ENCODE data around the gene IRAK4. TPM values are rescaled to one million over a fixed set of nuclear protein-coding genes. Genes with fewer than 3 reads are reported as not detected.
"Not testable (repeated sequence)": the region's sequence is repeated elsewhere in the genome, so short reads cannot be mapped to it uniquely, and the experiment has no call there.

The IRAK4 gene
- polyA plus RNA-seq, 1 donor, result 20.2 TPM

- H3K36me3 ChIP-seq (ENCODE audit: control insufficient read depth, insufficient read depth, low read length), result peaks cover 16% of the 10 kb centered on the region
- 100% methylated on average over 2 of the region's 2 CpGs for WGBS (ENCODE audit: insufficient coverage, low lambda C conversion rate)
- no peak for DNase-seq
- no peaks in the 10 kb centered on the region for H3K4me1 ChIP-seq (ENCODE audit: control insufficient read depth, insufficient read depth, low read length)
- H3K4me3 ChIP-seq (ENCODE audit: low read length), result no peak overlapping the region
- no peak overlapping the region for H3K27ac ChIP-seq (ENCODE audit: low read length)
- H3K27me3 ChIP-seq (ENCODE audit: control insufficient read depth, insufficient read depth, low read length), result no peaks in the 10 kb centered on the region
- no peaks in the 10 kb centered on the region for H3K9me3 ChIP-seq (ENCODE audit: control insufficient read depth, low read depth, low read length)
Observed at GRCh38 chr12:43737646-43738045, 21.1 kb upstream of the IRAK4 start.

- no peaks in the 10 kb centered on the region for H3K9me3 ChIP-seq (ENCODE audit: control insufficient read depth, low read depth, low read length)
- no CpG with 5 or more reads among the region's 3 CpGs for WGBS (ENCODE audit: insufficient coverage, low lambda C conversion rate)
- H3K27me3 ChIP-seq (ENCODE audit: control insufficient read depth, insufficient read depth, low read length), result no peaks in the 10 kb centered on the region
- H3K36me3 ChIP-seq (ENCODE audit: control insufficient read depth, insufficient read depth, low read length), result peaks cover 22% of the 10 kb centered on the region
- H3K4me3 ChIP-seq (ENCODE audit: low read length), result no peak overlapping the region
- no peaks in the 10 kb centered on the region for H3K4me1 ChIP-seq (ENCODE audit: control insufficient read depth, insufficient read depth, low read length)
- no peak overlapping the region for H3K27ac ChIP-seq (ENCODE audit: low read length)
- no peak for DNase-seq
Observed at GRCh38 chr12:43740511-43741100, 18.1 kb upstream of the IRAK4 start.

GRCh38 chr12:43742106-43742505 lies 16.6 kb upstream of the IRAK4 start:
- no peak for DNase-seq
- H3K9me3 ChIP-seq (ENCODE audit: control insufficient read depth, low read depth, low read length), result no peaks in the 10 kb centered on the region
- H3K27me3 ChIP-seq (ENCODE audit: control insufficient read depth, insufficient read depth, low read length), result no peaks in the 10 kb centered on the region
- peaks cover 17% of the 10 kb centered on the region for H3K36me3 ChIP-seq (ENCODE audit: control insufficient read depth, insufficient read depth, low read length)
- no peak overlapping the region for H3K27ac ChIP-seq (ENCODE audit: low read length)
- no peaks in the 10 kb centered on the region for H3K4me1 ChIP-seq (ENCODE audit: control insufficient read depth, insufficient read depth, low read length)
- H3K4me3 ChIP-seq (ENCODE audit: low read length), result no peak overlapping the region

GRCh38 chr12:43744826-43745225 lies 13.9 kb upstream of the IRAK4 start:
- H3K9me3 ChIP-seq (ENCODE audit: control insufficient read depth, low read depth, low read length), result no peaks in the 10 kb centered on the region
- no peak overlapping the region for H3K4me3 ChIP-seq (ENCODE audit: low read length)
- H3K27me3 ChIP-seq (ENCODE audit: control insufficient read depth, insufficient read depth, low read length), result no peaks in the 10 kb centered on the region
- no peak for DNase-seq
- peaks cover 13% of the 10 kb centered on the region for H3K36me3 ChIP-seq (ENCODE audit: control insufficient read depth, insufficient read depth, low read length)
- no peaks in the 10 kb centered on the region for H3K4me1 ChIP-seq (ENCODE audit: control insufficient read depth, insufficient read depth, low read length)
- no peak overlapping the region for H3K27ac ChIP-seq (ENCODE audit: low read length)

- H3K9me3 ChIP-seq (ENCODE audit: control insufficient read depth, low read depth, low read length), result no peaks in the 10 kb centered on the region
Observed at GRCh38 chr12:43749016-43749415, 9.7 kb upstream of the IRAK4 start.

GRCh38 chr12:43750814-43751213 lies 7.9 kb upstream of the IRAK4 start:
- H3K9me3 ChIP-seq (ENCODE audit: control insufficient read depth, low read depth, low read length), result no peaks in the 10 kb centered on the region
- H3K27me3 ChIP-seq (ENCODE audit: control insufficient read depth, insufficient read depth, low read length), result no peaks in the 10 kb centered on the region
- H3K4me3 ChIP-seq (ENCODE audit: low read length), result no peak overlapping the region
- DNase-seq, result no peak
- WGBS (ENCODE audit: insufficient coverage, low lambda C conversion rate), result no CpG with 5 or more reads among the region's 3 CpGs
- no peaks in the 10 kb centered on the region for H3K4me1 ChIP-seq (ENCODE audit: control insufficient read depth, insufficient read depth, low read length)
- peaks cover 2% of the 10 kb centered on the region for H3K36me3 ChIP-seq (ENCODE audit: control insufficient read depth, insufficient read depth, low read length)
- H3K27ac ChIP-seq (ENCODE audit: low read length), result no peak overlapping the region

More at GRCh38 chr12:43749016-43749415, 9.7 kb upstream of the IRAK4 start:
- H3K4me1 ChIP-seq (ENCODE audit: control insufficient read depth, insufficient read depth, low read length), result no peaks in the 10 kb centered on the region
- no peak overlapping the region for H3K4me3 ChIP-seq (ENCODE audit: low read length)
- H3K36me3 ChIP-seq (ENCODE audit: control insufficient read depth, insufficient read depth, low read length), result peaks cover 7% of the 10 kb centered on the region
- whole genome bisulfite sequencing (ENCODE audit: insufficient coverage, low lambda C conversion rate), result 100% methylated on average over 1 of the region's 5 CpGs
- no peak overlapping the region for H3K27ac ChIP-seq (ENCODE audit: low read length)
- H3K27me3 ChIP-seq (ENCODE audit: control insufficient read depth, insufficient read depth, low read length), result no peaks in the 10 kb centered on the region
- no peak for DNase-seq

- DNase-seq; H3K4me3 ChIP-seq (ENCODE audit: low read length); H3K36me3 ChIP-seq (ENCODE audit: control insufficient read depth, insufficient read depth, low read length); H3K9me3 ChIP-seq (ENCODE audit: control insufficient read depth, low read depth, low read length); H3K27me3 ChIP-seq (ENCODE audit: control insufficient read depth, insufficient read depth, low read length); H3K4me1 ChIP-seq (ENCODE audit: control insufficient read depth, insufficient read depth, low read length); H3K27ac ChIP-seq (ENCODE audit: low read length): not testable (repeated sequence)
- no CpG with 5 or more reads among the region's 6 CpGs for WGBS (ENCODE audit: insufficient coverage, low lambda C conversion rate)
Observed at GRCh38 chr12:43751360-43751759, 7.4 kb upstream of the IRAK4 start.

GRCh38 chr12:43754015-43754414 lies 4.7 kb upstream of the IRAK4 start:
- 100% methylated on average over 1 of the region's 3 CpGs for WGBS (ENCODE audit: insufficient coverage, low lambda C conversion rate)
- no peak for DNase-seq
- no peak overlapping the region for H3K27ac ChIP-seq (ENCODE audit: low read length)
- H3K27me3 ChIP-seq (ENCODE audit: control insufficient read depth, insufficient read depth, low read length), result no peaks in the 10 kb centered on the region
- H3K4me3 ChIP-seq (ENCODE audit: low read length), result no peak overlapping the region
- peaks cover 5% of the 10 kb centered on the region for H3K4me1 ChIP-seq (ENCODE audit: control insufficient read depth, insufficient read depth, low read length)
- H3K9me3 ChIP-seq (ENCODE audit: control insufficient read depth, low read depth, low read length), result no peaks in the 10 kb centered on the region
- peaks cover 2% of the 10 kb centered on the region for H3K36me3 ChIP-seq (ENCODE audit: control insufficient read depth, insufficient read depth, low read length)

GRCh38 chr12:43758247-43758727 lies 464 bp upstream of the IRAK4 start:
- peaks cover 16% of the 10 kb centered on the region for H3K4me1 ChIP-seq (ENCODE audit: control insufficient read depth, insufficient read depth, low read length)
- peak overlapping the region; percentile 74 for H3K4me3 ChIP-seq (ENCODE audit: low read length)
- no peaks in the 10 kb centered on the region for H3K27me3 ChIP-seq (ENCODE audit: control insufficient read depth, insufficient read depth, low read length)
- no CpG with 5 or more reads among the region's 18 CpGs for WGBS (ENCODE audit: insufficient coverage, low lambda C conversion rate)
- no peaks in the 10 kb centered on the region for H3K9me3 ChIP-seq (ENCODE audit: control insufficient read depth, low read depth, low read length)
- peak in 1 of 2 donors; percentile 33 for DNase-seq
- peaks cover 2% of the 10 kb centered on the region for H3K36me3 ChIP-seq (ENCODE audit: control insufficient read depth, insufficient read depth, low read length)
- H3K27ac ChIP-seq (ENCODE audit: low read length), result peak overlapping the region; percentile 77

- H3K9me3 ChIP-seq (ENCODE audit: control insufficient read depth, low read depth, low read length), result no peaks in the 10 kb centered on the region
- H3K27ac ChIP-seq (ENCODE audit: low read length), result no peak overlapping the region
- WGBS (ENCODE audit: insufficient coverage, low lambda C conversion rate), result 88% methylated on average over 2 of the region's 2 CpGs
- H3K4me1 ChIP-seq (ENCODE audit: control insufficient read depth, insufficient read depth, low read length), result peaks cover 16% of the 10 kb centered on the region
- H3K27me3 ChIP-seq (ENCODE audit: control insufficient read depth, insufficient read depth, low read length), result no peaks in the 10 kb centered on the region
- no peak overlapping the region for H3K4me3 ChIP-seq (ENCODE audit: low read length)
- no peaks in the 10 kb centered on the region for H3K36me3 ChIP-seq (ENCODE audit: control insufficient read depth, insufficient read depth, low read length)
- no peak for DNase-seq
Observed at GRCh38 chr12:43760396-43760795, 1.6 kb downstream of the IRAK4 start.

- Histone ChIP-seq H3K27ac (ENCODE audit: low read length) (no peak overlapping the region), H3K4me1 (ENCODE audit: control insufficient read depth, insufficient read depth, low read length) (peaks cover 16% of the 10 kb centered on the region), H3K9me3 (ENCODE audit: control insufficient read depth, low read depth, low read length) (no peaks in the 10 kb centered on the region), H3K36me3 (ENCODE audit: control insufficient read depth, insufficient read depth, low read length) (no peaks in the 10 kb centered on the region), H3K4me3 (ENCODE audit: low read length) (no peak overlapping the region), H3K27me3 (ENCODE audit: control insufficient read depth, insufficient read depth, low read length) (no peaks in the 10 kb centered on the region)
- peak; percentile 10 to 12 for DNase-seq
Observed at GRCh38 chr12:43761500-43761899, 2.7 kb downstream of the IRAK4 start.

All from large intestine (tissue), 3 donors.